HG03039 (cell line): Measurements from ENCODE around the gene TMEM273.

Source experiments
- ATAC-seq: cut with Tn5 transposase; IDR thresholded peaks from one replicate; pipeline ENCODE4 v1.9.1; 2021; ENCODE audit warnings: mild to moderate bottlenecking, moderate library complexity; ENCODE audit not compliant: unreplicated experiment

Gene TMEM273

DNA sequence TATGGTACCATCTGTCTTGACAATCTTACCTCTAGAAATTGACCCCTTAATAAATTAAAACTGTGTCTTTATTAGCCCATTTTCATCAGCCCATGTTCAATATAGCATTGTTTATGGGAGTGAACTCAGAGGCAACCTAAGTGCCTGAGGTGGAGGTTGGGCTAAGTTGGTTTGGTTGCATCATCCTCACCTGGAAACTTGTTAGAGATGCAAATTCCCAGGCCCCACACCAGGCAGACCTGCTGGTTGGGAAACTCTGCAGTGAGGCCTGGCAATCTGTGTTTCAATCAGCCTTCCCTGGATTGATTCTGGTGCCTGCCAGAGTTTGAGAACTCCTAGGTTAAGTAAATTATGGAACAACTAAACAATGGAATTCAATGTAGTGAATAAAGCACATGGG lies 44.9 kb downstream of the TMEM273 start:
- no peak for ATAC-seq

DNA sequence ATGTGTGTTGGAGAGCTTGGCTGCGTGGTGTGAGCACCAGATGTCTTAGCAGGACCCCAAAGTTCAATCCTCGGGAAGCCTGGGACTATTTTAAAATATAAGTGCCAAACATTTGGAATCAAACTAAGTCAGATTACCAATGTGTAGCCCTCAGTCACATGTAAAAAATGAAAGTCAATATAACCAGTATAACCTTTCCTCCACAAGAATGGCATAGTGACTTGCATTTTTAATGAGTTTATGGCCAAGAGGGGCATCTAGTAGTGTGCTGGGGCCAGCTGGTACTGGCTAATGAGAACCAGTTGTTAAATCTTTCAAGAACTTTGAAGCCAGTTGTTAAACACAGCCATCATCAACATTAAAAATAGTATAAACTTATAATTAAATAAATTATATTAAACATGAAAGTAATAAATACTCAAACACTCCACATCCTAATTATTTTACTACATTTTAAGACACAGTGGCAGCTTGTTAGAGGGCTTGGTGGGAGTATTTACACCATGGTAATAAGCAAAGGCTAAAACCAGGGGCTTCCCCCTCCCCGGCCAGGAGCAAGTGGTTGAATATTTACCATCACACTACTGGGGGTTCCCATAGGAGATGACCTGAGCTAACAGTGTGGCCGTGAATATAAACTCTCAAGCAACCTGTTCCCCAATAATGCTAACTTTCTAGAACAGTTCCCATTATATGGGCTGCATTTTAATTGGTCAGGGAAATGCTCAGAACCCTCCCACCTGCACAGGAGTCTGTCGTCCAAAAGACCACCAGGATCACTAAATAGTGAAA lies 46.5 kb downstream of the TMEM273 start:
- no peak for ATAC-seq

DNA sequence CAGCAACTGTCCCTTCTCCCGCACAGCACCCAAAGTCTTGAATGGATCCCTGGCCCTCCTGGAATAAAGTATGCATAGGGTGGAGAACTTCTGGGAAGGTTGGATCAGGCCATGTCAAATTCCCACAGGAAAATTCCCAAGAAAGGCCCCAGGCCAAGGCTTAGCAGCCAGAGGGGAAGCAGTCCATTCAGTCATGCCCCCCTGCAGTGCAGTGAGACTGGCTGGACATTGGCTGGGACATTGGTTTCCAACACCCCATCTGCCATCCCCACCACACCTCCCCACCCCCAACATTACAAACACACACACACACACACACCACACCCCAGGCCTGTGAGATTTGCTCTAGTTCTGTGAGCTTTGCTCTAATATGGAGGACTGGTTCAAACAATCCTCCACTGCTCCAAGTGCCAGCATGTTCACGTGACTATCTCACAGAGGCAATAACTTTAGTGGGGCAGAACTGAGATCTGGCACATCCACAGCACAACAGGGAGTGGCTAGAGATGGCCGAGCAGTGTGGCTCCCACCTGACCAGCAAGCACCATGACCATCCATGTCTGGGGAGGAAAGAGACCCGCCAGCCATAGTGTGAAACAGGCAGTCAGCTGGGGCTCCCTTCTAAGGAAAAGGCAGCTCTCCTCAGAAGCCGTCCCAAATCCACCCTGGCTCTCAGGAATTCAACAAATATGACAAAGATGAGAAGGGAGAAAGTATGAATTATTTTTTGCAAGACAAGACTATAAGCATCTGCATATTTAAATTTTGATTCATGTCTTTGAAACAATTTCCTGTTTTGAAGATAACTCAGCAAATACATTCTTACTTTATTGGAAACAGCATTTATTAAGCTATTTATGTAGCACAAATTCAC lies 47.6 kb downstream of the TMEM273 start:
- ATAC-seq, result no peak

DNA sequence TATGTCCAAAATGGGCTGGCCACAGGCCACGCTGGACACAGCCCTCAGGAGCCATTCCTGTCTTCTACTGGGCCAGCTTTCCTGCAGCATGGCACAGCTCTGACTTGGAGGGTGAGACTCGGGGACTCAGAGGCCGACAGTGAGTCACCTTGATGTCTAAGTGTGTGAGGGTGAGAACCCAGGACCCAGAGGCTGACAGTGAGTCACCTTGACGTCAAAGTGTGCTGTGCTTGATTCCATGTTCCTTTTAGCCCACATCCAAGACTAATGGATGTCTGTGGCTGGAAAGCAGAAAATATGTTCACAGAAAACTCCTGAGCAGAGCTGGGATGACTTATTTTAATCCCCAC lies 48.4 kb downstream of the TMEM273 start:
- ATAC-seq, result no peak

DNA sequence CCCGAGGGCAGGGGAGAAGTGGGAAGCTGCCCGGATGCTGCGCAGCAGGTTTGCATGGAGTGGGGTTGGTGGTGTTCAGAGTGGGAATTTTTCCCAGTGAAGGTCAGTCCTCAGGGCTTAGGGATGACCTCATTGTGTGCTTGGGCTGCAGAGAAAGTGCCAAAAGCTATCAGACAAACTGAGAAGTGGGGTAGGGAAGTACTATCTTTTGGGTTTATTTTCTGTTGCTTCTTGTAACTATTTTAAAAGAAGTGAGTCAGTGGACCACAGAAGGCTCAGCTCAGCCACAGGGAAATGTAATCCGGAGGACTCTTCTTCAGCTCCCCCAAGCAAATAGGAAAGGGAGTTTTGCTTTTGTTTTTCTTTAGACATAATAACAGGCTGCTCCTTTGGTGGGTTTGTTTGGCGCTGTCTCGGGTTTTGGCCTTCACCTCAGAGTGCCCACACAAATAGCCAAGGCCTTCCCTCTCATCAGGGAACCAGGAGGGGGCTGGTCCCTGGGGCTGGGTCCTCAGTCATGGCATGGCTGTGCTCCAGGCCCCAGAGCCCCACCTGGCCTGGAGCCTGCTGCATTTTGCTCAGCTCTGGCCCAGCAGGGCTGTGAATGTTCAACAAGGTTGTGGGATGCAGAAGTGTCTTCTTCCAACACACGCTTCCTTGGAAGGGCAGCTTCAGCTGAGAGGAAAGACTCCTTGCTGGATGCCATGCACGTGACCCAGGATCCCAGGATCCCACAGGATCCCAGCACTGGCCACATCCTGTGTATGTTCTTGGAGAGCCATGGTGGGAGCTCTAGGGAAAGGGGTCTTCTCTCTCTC lies 49.0 kb downstream of the TMEM273 start:
- no peak for ATAC-seq

DNA sequence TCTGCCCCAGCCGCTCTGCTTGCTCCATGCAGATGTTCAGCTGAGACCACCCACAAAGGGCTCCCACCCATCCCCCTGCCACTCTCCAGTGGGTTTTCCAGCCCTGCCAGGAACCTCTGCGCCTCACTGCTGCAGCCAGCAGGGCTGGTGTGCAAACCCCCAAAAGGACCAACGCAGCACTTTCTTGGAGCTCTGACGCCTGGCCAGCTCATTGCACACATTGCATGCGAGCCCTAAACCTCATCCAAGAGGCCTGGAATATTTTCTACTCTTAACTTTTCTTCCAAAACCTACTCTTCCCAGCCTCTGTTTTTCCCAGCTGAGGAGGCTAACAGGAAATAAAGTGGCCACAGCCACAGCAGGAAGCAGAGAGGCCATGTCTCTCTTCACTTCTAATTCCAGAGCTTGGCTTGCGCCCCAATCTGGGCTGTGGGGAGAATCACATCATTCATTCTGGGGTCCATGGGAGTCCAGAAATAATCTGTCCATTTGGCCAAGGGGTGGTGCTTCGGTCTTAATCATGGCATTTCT lies 49.8 kb downstream of the TMEM273 start:
- ATAC-seq, result no peak

DNA sequence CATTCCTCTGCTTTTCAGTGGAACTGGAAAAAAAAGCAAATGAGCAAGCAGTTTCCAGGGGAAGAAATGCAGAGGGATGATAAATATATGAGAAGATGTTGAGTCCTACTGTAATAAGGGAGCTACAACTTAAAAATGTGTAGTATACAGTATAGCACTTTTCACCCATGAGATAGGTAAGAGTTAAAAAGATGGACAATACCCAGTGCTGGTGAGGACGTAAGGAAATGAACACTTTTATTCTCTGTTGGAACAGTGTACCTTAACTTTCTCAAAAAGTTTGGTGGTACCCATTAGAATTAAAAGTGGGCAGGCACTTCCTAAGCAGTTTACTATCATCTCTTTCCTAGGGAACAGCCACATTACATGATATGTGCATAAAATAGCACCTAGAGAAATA lies 51.7 kb downstream of the TMEM273 start:
- no peak for ATAC-seq

DNA sequence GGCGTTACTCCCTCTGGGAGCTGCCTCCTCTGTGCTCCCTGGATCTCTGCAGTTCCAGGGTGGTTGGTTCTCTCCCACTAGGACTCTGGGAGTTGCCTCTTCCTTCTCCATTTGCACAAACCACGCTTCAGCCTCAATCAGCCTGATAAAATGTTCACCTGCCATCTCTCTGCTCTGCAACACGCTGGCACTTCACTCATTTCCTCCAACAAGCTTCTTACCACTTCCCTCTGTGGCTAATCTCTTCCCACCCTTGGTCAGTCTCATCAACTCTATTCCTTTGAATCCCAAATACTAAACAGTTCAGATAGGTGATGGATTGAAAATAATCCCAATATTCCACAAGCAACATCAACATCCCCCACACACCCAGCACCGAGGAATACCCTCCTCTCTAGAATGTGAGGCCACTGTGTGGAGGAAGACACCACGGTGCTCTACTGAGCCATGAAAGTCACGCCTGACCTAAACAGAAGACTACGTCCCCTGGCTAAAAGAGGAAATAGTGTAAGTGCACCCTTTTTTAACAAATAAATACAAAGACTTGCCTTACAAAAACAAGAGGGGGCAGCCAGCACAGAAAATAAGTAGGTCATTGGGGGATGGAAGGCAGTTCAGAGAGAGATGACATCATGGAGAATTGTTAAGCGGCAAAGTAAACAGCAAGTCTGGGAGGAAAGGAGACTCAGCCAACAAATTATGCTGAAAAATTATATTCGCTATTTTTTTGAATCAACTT lies 52.4 kb downstream of the TMEM273 start:
- ATAC-seq, result no peak

DNA sequence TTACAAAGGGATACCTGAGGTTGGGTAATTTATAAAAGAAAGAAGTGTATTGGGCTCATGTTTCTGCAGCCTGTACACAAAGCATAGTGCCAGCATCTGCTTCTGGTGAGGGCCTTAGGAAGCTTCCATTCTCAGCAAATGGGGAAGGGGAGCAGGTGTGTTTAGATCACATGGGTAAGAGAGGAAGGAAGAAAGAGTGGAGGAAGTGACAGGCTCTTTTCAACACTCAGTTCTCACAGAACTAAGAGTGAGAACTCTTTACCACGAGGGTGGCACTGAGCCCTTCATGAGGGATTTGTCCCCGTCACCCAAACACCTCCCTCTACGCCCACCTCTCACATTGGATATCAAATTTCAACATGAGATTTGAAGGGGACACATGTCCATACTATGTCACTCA lies 53.9 kb downstream of the TMEM273 start:
- ATAC-seq, result no peak

DNA sequence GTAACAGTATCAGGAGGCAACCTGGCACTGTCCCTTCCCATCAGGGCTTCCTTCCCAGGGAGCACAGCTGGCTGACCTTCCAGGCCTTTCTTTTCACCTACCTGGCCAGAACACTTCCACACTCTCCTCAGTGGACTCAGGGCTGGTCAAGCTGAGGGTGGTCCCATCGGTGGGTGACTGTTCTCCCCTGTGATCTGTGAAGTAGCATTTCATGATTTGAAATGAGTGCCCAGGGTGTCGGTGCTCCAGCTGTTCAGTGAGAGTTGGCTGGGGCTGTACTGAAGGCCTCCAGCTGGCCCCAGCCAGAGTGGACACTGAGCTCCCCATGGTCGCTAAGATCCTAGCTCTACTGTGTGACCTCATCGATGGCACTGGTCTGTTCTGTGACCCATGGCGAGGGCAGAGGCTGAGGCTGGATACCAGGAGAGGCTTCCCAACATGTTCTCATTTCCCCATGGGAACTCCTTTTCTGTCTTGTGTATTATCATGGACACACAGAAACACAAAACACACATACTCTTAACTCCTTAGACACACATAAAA lies 54.4 kb downstream of the TMEM273 start, which contains the start of gene FAM170B:
Gene FAM170B (minus strand): TSS at position 316 of the 543 bp plus-strand sequence. CDS start 103 bp downstream, at position 213.
- no peak for ATAC-seq

DNA sequence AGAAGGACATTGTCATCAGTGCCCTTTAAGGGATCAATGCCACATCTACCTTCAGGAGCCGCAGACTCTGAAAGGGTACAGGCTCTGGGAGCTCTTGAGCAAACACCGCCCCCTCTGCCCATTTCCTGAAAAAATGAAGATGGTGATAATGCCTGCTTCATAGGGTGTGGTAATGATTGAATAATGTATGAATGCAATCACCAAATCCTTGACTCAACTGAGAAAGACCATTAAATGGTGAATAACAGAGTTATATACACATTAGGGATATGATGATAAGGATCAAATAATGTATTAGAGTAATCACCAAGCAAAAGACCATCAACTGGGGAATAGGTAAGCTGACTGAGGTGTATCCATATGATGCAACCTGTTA lies 55.8 kb downstream of the TMEM273 start:
- no peak for ATAC-seq

DNA sequence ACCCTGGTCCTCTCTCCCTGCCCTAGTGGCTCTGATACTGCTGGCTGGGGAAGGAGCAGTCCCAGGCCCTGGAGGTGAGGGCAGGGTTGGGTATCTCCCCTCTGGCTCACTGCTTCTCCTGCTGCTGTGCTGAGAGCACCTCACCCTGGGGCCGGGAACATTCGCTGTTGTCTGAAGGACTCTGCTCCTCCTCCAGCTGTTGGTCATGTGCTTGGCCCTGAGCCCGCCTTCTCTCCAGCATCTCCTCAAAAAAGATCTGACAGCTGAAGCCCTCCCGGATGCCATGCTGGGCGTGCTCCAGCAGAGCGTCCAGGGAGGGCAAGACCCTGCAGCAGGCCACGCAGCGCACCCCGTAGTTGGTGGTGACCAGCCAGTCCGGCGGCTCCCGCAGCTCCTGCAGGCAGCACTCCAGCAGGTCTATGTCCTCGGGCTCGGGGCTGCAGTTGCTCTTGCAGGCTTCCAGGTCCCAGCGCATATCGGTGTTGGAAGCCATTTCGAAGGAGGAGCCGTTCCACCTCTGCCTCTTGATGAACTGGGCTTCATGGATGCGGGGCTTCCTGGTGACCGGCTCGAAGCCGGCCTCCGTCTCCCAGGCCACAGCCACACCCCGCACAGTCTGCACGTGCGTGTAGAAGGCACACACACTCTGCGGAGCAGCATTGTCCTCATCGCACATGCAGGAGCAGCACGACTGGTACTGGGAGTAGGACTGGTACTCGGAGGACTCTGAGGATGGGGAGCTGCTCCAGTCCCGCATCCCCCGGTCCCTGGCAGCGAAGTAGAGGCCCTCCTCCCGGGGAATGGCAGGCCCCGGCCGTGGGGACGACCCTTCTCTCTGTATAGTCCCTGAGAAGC lies 56.5 kb downstream of the TMEM273 start:
- no peak for ATAC-seq

DNA sequence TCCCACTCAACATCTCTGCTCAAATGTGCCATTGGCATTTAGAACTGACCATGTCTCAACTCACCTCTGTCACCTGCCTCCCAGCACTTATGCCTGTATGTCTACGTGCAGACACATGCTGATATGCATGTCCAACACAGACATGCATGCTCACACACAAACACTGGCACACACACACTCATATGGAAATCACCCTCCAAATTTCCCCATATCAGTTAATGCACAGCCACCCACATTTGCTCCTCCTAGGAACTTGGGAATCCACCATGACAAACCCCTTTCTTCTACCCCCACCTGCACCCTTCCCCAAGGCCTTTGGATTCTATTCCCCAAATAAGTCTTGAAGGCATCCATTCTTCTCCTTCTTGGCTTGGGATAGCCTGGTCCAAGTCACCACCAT lies 58.8 kb downstream of the TMEM273 start:
- ATAC-seq, result no peak

DNA sequence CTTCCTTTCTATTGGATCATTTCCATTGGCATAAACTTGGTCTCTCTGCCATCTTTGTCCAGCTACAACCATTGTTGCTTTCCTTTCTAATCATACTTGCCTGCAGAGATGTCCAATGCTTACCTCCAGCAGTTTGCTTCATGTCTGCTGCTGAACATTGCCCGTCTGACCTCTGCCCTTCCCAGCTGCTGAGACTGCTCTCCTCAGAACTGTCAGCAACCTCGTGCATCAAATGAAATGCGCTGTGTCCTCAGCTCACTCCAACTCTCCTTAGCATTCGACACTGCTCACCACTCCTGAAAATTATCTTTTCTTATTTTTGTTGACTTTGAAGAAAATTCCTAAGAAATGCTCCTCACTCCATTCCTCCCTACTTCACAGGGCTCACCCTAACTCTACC lies 59.3 kb downstream of the TMEM273 start:
- no peak for ATAC-seq

DNA sequence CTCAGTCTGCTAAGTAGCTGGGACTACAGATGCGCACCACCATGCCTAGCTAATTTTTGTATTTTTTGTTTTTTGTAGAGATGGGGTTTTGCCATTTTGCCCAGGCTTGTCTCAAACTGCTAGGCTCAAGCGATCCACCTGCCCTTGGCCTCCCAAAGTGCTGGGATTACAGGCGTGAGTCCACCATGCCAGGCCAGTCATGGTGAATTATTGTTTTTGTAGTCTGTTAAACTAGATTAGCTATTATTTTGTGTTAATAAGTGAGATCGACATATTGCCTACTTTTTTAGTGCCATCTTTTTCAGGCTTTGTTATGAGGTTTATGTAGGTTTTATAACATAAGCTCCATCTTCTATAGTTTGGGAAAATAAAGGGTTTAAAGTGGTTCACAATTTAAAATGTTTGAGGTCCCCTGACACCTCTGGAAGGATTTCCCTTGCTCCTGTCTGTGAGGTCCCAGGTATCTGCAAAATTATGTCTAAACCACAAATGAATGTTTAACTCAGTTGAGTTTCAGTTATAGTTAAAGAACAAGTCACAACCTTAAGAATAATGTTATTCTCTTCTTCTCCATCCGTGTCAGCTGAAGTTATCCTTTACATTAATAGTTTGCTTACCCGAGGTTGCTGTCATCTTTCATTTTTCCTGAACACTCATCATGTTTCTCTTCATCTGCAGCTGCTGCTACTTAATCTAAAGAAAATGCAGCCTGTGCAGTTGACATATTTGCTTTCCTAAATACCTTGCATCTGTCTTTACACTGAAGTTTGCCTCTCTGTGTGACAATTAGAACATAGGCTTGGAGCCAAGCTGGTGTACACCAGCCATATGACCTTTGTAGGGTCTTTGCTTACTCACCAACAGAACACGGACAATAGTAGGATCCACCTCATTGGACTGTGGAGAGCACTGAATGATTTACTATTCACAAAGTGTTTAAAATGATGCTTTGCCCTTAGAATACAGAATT lies 63.9 kb downstream of the TMEM273 start:
- ATAC-seq, result no peak

DNA sequence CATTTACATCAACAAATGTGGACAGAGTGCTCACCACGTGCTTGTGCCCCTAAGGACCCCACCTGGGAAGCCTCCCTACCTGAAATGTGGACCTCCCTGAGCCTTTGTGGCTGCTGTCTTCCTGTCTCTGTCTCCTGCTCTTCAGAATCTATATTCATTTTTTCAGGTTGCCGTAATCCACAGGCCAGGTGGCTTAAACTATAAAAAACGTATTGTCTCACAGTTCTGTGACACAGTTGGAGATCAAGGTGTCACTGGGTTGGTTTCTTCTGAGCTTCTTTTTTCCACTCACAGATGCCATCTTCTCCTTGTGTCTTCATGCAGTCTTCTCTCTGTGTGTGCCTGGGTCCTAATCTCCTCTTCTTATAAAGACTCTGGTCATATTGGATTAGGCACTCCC lies 67.3 kb downstream of the TMEM273 start:
- ATAC-seq, result no peak

DNA sequence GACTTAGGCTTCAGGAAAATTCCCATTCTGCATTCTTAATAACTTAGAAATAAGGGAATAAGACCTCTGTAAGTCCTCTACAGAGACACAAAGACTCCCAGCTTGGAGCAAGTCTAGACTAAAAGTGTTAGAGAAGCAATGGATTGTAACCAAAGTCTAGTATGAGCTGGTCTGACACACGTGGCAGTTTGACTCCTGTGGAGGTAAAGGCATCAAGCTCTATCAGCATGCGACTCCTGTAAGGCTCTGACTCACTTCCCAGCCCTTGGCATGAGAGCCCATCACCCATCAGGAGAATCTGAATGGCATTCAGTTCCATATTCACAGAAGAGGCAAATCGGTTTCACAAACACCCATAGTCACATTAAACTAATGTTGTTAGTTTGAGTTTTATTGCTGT lies 68.4 kb downstream of the TMEM273 start:
- ATAC-seq, result no peak

DNA sequence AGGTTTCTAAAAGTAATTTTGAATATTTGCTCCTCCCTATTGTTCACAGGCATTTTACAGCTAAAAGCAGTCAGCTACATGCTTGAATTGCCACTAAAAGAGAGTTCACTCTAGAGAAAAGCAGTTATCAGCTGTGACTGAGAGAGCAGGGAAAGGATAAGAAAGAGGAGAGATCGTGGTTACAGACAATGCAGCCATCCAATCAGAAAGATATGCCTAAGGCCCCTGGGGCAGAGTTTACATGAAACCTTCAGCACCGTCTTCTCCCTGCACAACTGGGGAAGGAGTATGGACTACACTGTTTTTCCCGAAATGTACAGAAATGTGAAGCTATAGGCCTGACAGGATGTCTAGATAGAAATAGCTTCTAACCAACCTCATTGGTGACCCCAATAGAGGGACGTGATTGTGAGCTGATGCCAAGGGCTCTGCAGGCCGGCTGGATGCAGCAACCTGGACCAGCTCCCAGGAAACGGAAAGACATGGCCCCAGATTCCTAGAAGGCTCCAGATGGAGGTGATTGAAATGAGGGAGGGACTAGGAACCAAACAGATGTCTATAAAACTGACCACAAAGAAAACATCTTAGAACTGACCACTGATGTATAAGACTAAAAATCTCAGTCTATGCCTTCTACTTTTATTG lies 69.6 kb downstream of the TMEM273 start:
- ATAC-seq, result no peak
